ENCODE data around the gene DZIP3.
A peak's percentile ranks its signal among the peaks of the same experiment; 100 is the strongest.
"Not testable (repeated sequence)": the region's sequence is repeated elsewhere in the genome, so short reads cannot be mapped to it uniquely, and the experiment has no call there.

The DZIP3 gene

DNA sequence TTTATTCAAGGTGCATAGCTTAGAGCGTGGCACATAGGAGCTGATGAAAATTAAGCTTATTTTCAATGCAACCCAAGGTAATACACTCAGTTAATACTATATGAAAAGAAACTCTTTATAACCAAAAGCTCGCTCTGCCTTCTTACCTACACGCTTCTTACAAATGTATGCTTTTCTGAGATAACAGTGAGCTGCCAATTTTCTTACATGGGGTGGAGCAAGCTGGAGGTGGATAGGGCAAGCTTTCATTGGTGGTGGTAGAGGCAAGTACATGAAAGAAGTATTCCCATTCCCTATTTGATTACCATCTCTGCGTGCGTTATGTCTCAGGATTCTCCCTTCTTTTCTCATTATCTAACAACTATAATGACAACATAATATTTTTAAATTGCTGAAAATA lies 8.9 kb downstream of the DZIP3 start:
- DNase-seq (ENCODE audit: low read depth) = no peak

DNA sequence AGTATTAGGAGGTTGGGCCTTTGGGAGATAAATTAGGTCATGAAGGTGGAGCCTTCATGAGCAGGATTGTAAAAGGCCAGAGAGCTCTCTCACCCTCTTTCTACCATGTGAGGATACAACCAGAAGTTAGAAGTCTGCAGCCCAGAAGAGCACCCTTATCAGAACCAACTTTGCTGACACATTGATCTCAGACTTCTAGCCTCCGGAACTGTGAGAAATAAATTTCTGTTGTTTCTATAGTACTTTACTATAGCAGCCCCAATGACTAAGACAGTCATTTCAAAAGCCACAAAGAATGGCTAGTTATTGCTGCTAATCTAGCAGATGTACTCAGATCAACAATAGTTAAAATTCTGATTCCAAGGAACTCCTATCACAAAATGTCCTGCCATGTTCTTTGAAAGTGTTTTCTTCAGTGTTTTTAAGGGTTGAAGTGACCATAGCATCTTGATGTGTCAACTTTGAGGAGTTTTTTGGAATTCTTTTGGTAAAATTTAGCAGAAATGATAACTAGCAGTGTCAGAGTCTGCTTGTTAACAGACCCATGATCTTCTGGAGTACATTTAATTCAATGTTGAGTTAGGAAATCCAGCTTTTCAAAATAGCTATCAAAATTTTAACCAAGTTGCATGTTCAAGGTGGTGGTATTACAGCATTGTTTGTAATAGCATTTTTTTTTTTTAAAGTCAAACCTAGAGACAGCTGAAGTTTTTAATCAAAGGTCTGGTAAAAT lies 10.3 kb downstream of the DZIP3 start:
- no peak for DNase-seq (ENCODE audit: low read depth)

DNA sequence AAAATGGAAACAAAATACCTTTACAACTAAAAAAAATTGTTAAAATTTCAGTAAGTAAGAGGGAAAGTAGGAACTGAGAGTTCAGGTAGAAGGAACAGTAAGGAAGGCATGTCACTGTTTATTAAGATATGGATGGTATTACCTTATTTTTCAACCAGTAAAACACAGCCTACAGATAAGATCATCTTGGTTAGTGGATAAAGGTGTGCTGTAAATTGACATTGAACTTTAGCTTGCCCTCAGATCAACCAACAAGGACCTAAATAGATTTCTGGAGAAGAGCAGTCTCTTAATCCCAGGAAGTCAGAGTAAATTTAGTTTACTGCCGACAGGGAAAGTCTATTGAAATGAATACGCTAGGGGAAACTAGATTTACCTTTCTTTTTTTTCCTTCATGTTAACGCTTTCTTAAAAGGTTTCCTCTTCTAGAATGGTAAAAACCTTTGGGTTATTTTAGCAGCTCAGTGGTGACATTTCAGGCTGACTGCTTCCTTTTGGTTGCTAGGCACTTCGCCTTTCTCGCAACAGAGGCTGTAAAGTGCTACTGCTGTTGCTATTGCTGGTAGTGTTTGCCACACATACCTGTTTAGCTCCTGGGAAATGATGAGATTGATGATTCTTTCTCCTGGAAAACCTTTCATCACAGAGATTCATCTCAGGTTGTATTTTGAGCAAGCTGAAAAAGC lies 12.9 kb downstream of the DZIP3 start:
- DNase-seq (ENCODE audit: low read depth) = no peak

DNA sequence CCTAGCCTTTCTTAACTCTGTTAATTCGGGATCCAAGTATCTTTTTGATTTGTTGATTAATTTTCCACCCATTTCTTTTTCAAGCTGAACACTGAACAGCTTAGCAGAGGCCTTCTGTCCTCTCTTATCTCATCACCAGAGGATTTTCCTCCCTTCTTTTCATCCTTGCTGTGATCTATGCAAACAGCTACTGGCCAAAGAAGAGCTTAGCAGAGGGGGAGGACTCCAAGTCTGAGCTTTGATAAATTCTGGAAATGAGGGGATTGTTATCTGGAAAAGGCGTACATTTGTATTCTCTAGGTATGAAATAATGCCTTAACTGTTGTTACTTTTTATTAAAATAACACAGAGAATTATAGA lies 13.4 kb downstream of the DZIP3 start:
- DNase-seq (ENCODE audit: low read depth) = no peak

DNA sequence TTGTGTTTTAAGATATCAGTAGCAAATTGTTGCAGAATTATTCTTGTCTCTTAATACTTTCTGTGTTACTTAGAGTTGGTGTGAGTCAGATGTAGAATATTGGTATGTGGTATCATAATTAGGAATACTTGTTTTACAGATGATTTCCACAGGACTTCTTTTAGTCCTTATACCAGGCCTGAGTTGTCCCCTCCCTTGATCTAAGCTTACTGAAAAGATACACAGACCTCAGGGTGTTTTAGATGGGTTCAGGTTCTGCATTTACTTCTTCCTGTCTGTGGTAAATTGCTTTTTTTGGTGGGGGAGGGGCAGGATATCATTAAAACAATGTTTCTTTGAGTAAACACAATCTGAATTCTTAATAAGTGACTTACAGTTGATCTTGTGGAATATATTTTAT lies 14.2 kb downstream of the DZIP3 start:
- no peak for DNase-seq (ENCODE audit: low read depth)

GRCh38 chr3:108605028-108605427 lies 15.5 kb downstream of the DZIP3 start:
- DNase-seq (ENCODE audit: low read depth) = no peak

DNA sequence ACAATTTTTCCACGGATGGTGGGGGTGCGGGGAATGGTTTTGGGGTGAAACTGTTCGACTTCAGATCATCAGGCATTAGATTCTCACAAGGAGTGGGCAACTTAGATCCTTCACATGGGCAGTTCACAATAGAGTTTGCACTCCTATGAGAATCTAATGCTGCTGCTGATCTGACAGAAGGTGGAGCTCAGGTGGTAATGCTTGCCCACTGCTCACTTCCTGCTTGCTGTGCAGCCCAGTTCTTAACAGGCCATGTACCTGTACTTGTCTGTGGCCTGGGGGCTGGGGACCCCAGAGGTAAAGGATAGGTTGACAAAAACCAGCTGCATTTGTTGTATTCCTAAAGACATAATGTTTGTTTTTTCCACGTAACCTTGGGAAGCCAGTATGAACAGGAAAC lies 16.0 kb downstream of the DZIP3 start:
- no peak for DNase-seq (ENCODE audit: low read depth)

- no peak for DNase-seq (ENCODE audit: low read depth)
Observed at GRCh38 chr3:108608750-108609149, 19.2 kb downstream of the DZIP3 start.

- no peak for DNase-seq (ENCODE audit: low read depth)
Observed at GRCh38 chr3:108610651-108611050, 21.1 kb downstream of the DZIP3 start.

- DNase-seq (ENCODE audit: low read depth) = not testable (repeated sequence)
Observed at GRCh38 chr3:108616090-108616489, 26.6 kb downstream of the DZIP3 start.

DNA sequence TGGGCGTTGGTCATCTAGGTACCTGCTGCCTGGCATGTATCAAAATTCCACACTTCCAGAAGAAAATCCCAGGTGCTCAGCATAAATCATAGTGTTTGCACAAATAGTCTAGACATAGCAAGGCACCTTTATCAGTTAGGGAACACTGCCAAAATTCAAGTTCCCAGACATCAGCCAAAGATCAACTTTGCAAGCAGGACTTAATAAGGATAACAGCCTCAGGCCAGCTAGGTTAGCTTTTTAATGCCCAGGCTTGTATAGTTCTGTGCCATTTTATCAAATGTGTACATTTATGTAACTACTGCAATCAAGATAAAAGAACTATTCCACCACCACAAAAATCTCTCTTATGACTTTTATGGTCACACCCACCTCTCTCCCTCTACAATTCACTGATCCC lies 30.7 kb downstream of the DZIP3 start:
- no peak for DNase-seq (ENCODE audit: low read depth)

- no peak for DNase-seq (ENCODE audit: low read depth)
Observed at GRCh38 chr3:108623504-108623903, 34.0 kb downstream of the DZIP3 start.

- DNase-seq (ENCODE audit: low read depth) = no peak
Observed at GRCh38 chr3:108629974-108630373, 40.5 kb downstream of the DZIP3 start.

DNA sequence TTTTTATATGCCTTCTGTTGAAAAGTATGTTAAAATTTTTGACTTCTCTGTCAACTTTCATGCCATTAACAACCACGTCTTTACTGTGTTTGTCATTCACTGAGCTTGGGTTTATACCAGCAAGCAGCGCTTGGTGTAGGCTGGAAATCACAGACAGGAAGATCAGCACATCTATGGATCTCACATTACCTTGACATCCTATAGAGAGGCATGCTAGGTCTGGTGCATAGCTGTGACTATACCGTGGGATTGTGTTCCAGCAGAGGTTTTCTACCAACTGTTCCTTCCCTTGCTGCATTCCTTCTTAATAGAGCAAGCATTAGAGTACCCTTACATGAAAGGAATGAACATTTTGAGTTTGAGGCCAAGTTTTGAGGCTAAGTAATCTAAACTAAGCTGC lies 53.0 kb downstream of the DZIP3 start:
- DNase-seq (ENCODE audit: low read depth) = no peak

DNA sequence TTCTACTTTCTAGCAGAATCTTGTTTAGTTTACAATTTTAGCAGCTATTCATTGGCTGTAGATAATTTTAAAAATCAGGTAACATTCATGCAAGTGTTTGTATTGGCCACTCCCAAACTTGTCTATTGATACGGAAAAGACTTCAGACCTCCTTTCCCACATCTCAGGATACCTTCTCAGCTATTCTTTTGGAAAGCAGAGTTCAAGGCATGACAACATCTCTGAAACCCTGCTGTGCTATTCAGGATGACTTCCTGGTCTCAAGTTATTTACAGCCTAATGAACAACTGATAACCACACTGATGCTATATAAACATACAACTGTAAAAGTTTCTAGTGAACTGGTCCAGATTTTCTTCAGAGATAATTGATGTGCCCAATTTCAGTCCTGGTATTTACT lies 55.8 kb downstream of the DZIP3 start:
- no peak for DNase-seq (ENCODE audit: low read depth)

DNA sequence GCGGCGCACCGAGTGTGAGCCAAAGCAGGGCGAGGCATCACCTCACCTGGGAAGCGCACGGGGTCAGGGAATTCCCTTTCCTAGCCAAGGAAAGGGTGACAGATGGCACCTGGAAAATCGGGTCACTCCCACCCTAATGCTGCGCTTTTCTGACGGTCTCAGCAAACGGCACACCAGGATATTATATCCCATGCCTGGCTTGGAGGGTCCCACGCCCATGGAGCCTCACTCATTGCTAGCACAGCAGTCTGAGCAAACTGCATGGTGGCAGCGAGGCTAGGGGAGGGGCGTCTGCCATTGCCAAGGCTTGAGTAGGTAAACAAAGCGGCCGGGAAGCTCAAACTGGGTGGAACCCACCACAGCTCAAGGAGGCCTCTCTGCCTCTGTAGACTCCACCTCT lies 66.1 kb downstream of the DZIP3 start:
- DNase-seq (ENCODE audit: low read depth) = not testable (repeated sequence)

DNA sequence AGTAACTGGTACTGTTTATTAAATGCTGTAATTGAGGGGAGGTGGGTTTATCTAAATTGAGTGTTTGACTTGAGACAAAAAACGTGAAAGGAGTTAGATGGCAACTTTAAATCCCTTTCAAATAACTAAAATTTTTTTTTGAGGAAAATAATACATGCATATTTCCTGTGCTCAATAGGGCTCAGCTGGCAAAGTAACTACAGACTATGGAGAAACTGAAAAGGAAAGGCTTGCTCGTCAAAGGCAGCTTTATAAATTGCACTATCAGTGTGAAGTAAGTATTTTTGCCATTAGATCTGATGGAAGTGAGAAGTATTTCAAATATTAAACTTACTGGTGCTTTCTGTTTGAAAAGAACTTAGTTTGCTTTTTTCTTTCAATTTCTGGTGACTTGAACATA lies 72.2 kb downstream of the DZIP3 start:
- no peak for DNase-seq (ENCODE audit: low read depth)

DNA sequence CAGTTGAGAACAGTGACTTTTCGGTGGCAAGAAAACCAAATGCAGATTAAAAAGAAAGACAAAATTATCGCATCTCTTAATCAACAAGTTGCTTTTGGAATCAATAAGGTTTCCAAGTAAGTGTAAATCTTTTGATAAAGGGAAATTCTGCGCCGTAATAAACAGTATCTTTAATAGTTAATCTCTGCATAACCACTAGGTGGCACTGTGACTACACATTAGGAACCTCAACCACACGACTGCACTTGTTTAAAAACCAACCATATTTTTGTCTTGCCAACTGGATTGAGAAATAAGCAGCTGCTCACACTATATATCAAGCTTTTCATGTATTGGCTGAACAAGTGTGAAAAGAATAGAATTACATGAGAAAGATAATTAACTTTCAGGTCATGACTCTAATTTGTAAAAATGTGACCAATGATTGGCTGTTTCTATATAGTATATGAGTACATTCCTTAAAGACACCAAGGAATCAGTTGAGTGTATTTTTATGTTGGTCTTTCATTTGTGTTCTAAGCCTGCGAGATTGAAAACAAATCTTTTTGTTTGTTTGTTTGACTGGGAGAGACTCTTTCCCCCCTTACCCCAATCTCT lies 72.7 kb downstream of the DZIP3 start:
- peak; percentile 3 for DNase-seq (ENCODE audit: low read depth)

DNA sequence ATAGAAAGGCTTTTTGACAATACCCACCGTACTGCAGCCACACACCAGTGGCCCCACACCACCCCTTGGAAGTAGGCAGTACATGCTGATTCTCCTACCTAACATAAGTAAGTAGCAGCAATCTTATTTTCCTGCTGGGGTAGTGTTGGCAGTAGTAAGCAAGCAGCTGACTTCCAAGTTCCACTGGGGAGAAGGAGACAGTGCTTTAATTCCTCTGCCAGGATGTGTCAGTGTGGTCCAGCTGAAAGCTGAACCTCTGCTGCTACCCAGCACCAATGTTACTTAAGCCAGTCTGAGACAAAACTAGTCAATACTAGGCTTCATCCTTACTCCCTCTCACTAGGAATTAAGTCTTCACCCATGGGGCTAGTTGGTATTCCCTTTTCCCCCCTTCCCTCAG lies 74.7 kb downstream of the DZIP3 start:
- no peak for DNase-seq (ENCODE audit: low read depth)

DNA sequence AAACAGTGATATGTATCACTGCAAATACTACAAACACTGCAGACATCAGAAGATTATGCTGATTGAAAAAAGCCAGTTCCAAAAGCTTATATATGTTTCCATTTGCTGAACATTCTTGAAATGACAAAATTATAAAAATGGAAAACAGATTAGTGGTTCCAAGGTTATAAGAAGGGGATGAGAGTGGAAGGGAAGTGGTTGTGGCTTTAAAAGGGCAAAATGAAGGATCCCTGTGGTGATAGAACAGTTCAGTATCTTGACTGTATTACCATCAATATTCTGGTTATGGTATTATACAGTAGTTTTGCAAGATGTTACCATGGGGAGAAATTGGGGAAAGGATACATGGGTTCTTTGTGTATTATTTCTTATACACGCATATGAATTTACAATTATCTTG lies 77.8 kb downstream of the DZIP3 start:
- no peak for DNase-seq (ENCODE audit: low read depth)

GRCh38 chr3:108669208-108669607 lies 79.7 kb downstream of the DZIP3 start:
- no peak for DNase-seq (ENCODE audit: low read depth)

- DNase-seq (ENCODE audit: low read depth) = no peak
Observed at GRCh38 chr3:108672701-108673100, 83.2 kb downstream of the DZIP3 start.

- DNase-seq (ENCODE audit: low read depth) = no peak
Observed at GRCh38 chr3:108673988-108674661, 84.6 kb downstream of the DZIP3 start.

Measured in stimulated activated CD8-positive, alpha-beta memory T cell treated with anti-CD3 and anti-CD28 coated beads, Interleukin-4, amount 100 ng/mL, for 24 hours (primary cell).